CD4-positive, alpha-beta T cell treated with Interleukin-12 subunit alpha and Interleukin-12 subunit beta, for 1 hour (primary cell): ENCODE measurements around the gene IL1RAPL2.
"Not testable (repeated sequence)": the region's sequence is repeated elsewhere in the genome, so short reads cannot be mapped to it uniquely, and the experiment has no call there.

ENCODE experiments used
- DNase-seq: peaks from one replicate; pipeline ENCODE4 v3.0.0-alpha.2; 2020

The IL1RAPL2 gene

DNA sequence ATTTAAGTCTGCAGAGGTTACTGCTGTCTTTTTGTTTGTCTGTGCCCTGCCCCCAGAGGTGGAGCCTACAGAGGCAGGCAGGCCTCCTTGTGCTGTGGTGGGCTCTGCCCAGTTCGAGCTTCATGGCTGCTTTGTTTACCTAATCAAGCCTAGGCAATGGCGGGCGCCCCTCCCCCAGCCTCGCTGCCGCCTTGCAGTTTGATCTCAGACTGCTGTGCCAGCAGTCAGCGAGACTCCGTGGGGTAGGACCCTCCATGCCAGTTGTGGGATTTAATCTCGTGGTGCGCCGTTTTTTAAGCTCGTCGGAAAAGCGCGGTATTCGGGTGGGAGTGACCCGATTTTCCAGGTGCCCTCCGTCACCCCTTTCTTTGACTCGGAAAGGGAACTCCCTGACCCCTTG, 111.5 kb downstream of the IL1RAPL2 start:
- DNase-seq: not testable (repeated sequence)

DNA sequence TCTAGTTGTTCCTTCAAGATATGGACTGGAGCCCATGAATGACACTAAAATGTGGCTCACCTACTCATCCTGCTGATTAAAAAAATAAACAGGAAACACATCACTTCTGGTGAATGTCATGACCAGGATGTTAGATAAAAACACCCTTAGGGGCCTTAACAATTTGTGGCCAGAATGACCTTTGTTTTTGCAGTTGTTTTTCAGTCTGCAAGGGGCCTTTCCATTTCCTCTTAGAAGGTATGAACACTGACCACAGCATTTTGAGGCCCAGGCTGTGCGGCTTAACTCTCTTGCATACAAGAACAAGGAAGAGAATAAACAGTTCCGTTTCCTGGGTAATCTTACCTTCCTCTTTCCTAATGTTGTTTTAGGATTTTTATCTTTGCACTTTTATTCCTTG, 113.2 kb downstream of the IL1RAPL2 start:
- no peak for DNase-seq

DNA sequence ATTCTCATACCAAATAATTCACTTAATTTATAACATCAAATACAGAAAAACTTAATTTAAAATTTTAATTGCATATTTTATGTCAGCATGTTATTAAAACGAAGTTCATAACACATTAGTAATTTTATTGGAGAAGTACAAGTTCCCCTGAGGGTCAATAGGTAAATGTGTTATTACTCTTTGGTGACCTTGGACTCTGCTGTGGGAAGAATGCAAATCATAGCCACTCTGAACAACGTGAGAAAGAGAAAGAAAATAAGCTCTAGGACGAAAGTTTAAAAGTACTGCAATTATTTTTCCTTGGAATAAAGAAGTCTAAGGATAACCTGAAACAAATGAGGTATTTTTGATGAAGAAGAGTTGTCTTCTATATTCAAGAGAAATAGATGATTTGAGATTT, 115.2 kb downstream of the IL1RAPL2 start:
- no peak for DNase-seq

DNA sequence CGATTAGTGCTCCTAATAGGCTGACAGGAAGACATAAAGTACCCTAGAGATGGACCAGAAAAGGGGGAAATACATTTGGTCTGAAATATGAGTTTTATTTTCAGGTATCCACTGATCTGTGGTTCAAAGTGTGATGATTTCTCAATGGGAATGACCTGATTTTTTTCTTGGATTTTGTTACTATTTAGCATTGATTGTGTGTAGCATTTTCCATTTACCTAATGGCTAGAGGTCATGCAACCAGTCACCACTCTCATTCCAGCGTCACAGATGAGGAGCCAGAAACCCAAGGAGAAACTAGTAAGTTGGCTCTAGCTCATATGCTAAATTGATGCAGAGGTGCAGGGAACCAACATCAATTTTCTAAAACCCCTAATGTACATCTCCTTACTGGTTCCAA, 118.1 kb downstream of the IL1RAPL2 start:
- no peak for DNase-seq

DNA sequence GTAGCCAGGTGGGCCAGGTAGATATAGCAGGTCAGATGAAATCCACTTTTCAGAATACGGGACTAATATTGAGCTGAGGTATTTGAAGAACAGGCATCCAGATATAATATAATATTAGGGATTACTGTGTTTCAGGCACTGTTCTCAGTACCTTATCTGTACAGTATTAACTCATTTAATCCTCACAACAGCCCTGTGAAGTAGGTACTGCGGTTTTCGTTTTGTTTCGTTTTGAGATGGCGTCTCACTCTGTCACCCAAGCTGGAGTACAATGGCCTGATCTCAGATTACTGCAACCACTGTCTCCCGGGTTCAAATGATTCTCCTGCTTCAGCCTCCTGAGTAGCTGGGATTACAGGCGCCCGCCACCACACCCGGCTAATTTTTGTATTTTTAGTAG, 129.6 kb downstream of the IL1RAPL2 start:
- DNase-seq: no peak

DNA sequence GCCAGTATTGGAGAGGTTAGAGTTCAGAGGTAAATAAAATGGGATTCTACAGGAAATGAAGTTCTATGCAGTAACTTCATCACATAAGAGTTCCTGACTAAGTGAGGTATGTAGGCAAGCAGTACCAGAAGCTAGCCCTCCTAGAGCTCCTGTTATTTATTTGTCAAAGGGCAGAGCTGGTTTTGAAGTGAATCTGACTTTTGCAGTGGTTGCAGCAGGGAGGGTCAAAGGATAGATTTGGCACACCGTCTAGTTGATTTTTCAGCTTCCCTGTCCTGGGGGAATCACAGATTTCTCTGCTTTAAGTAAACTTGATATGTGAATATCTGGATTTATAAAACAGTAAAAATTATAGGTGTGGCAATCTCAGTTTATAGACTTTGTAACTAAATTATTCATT, 130.7 kb downstream of the IL1RAPL2 start:
- no peak for DNase-seq

DNA sequence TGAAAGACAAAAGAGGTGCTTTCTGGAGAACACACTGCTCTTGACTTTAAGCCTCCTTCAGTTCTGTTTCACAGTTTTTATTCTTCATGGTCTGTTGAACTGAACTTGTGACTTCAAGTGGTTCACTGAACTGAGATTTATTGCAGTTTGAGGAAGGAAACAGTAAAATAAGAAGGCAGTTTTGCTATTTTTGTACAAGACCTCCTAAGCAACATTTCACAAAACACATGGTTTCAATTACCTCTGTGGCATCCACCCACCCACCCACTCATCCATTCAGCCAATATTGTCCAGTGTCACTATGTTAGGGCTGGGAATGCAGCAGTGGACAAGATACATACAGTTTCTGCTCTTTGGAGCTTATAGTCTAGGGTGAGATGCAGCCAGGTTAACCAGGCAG, 131.3 kb downstream of the IL1RAPL2 start:
- no peak for DNase-seq

DNA sequence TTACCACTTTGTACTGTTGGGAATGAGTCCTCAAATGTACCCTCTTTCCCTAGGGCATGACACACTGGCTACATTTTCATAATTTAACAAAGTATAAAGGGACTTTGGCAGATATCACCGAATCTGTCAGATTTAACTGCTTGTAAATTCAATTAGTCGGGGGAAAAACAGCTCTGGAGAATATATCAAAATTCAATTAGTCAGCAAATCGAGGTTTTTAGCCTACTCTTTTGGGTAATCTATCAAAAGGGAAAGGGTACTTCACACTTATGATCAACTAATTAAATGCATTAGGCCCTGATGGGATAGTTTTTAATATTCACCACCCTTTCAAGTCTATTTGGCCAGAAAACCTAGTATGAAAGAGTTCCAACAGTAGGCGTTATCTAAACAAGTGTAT, 141.0 kb downstream of the IL1RAPL2 start:
- DNase-seq: no peak

DNA sequence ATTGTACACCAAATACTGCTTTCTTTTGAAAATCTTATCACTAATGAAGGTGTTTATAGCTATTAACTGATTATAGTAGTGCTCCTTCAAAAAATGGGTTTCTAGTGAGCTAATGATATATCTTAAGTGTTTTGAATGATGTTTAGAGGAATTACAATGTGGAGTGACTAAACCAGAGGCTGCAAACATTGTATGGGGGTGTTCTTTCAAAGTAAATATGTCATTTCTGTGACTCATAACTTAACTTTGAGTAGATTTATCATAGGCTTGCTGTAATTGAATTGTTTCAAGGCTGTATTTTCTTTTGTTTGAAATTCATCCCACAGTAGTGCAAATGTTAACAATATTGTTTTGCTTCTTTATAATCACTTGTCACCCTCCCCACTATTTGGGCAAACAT, 141.6 kb downstream of the IL1RAPL2 start:
- DNase-seq: no peak

DNA sequence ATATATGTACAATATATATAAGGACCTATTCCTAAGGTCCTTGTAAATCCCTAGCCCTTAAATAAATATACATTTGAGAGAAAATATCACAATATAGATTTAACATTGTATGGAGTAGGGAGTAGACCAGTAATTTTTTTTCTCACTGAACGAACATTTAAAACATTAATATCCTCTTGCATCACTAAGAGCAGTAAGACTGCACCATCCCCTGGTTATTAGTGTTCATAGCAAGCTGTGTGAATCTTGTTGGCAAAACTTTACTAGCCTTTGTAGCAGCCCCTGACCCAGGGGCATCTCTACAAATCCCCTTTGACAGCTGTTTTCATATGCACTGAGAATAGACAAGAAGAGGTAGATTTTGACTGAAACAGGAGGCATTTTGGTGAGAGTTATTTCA, 146.5 kb downstream of the IL1RAPL2 start:
- no peak for DNase-seq

DNA sequence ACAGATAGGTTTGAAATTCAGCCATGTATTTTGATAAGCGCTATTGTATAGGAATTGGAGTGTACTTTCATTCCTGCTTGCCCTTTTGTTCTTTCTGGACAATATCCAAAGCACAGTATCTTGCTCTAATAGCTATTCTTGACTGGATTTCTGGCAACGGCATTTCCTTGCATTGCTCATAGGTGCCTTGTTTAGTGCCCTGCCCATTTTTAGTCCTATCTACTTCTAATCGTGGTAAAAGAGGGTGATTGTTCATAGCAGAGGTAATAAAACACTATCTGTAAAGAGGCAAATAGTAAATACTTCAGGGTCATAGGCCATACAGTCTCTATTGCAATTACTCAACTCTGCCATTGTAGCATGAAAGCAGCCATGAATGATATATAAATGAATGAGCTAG, 155.9 kb downstream of the IL1RAPL2 start:
- DNase-seq: no peak

DNA sequence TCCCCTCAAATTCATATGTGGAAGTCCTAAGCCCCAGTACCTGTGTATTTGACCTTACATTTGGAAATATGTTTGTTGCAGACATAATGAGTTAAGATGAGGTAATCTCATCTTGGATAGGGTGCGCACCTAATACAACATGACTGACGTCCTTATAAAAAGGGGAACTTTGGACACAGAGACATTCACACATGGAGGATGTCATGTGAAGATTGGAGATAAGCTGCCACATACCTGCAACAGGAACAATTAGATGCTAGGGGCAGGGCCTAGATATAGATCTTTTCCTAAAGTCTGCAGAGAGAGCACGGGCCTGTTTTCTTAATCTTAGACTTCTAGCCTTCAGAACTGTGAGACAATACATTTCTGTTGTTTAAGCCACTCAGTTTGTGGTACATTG, 162.5 kb downstream of the IL1RAPL2 start:
- DNase-seq: no peak

DNA sequence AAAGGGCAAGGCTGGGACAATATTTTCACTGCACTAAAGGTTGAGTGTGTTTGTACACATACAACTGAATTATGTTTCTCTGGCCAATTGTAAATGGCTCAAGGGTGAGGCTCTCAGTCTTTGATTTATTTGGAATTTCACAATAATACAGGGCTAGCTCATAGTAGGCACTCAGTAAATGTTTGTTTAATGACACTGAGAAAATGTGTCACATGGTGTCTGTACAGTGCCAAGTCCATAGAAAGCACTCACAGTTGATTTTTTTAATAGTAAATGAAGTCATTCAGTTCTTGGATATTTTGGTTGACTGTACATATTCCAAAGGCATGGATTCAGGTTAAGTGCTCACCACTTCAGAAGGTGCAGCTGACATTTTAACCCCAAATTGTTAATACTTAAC, 176.4 kb downstream of the IL1RAPL2 start:
- DNase-seq: no peak

DNA sequence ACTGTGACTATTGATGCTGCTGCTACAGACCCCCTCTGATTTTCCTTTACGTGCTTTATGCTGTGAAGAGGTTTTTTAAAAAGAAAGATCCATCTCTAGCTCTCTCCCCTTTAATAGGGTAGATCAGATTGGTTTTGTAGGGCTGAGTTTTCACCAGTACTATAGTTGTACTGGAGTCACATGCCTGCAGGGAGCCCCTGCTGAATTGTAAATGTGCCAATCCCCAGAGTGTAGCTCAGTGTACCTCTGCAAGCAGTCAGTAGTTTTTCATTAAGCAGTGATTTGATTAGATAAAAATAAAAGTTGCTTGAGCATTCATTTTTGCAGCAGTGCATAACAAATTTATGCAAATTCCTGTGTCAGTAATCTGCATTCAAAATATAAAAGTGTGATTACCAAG, 179.2 kb downstream of the IL1RAPL2 start:
- no peak for DNase-seq

DNA sequence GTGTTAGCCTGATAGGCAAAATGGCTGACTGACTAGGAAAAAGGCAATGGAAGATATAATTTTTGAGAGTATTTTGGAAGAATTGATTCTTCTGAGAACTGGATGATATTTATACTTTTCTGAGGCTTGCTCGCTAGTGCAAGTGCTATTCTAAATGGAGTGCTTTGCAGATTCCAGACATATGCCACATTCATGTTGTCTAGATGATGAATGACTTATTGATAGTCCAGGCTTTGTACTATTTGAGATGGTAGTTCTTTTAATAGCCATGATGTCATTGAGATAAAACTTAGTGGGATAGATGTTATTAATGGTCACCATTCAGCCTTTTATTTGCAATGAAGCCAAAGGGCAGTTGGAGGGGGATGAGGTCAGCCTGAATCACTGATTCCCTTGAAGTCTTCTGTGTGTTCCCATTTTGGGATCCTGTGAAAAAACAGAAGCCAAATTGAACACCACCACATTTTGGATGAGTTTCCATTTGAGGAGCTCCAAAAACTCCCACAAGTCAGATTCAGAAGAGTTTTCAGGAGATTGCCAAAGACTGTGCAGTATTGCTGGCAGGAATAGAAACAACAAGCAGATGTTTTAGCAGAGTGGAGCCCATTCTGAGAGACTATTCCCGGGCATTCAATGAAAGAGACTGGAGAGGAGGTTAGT, 184.1 kb downstream of the IL1RAPL2 start:
- DNase-seq: no peak

DNA sequence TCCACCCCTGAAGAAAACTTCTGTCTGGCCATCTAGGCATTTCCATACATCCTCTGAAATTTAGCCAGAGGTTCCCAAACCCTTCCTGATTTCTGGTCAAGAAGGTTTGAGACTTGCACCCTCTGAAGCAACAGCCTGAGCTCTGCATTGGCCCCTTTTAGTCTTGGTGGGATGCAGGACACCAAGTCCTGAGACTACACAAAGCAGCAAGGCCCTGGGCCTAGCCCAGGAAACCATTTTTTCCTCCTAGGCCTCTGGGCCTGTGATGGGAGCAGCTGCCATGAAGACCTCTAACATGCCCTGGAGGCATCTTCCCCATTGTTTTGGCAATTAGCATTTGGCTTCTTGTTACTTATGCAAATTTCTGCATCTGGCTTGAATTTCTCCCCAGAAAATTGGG, 196.6 kb downstream of the IL1RAPL2 start:
- no peak for DNase-seq

DNA sequence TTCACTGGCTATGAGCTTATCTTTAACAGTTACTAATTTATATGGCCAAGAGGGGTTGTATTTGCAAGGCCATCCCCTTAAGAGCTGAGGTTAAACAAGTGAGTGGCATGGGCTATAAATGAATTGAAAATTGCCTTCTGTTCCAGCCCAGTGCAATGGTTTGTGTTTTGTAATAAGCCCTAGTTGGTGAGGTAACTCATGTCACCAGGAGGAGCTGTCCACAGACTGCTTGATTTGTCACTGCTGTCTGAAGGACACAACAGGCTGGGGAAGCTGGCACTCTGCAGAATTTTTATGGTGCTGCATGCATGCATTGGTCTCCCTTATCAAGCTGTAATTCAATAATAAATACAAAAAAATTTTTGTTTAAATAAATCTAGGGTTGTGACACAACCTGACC, 223.8 kb downstream of the IL1RAPL2 start:
- DNase-seq: no peak

DNA sequence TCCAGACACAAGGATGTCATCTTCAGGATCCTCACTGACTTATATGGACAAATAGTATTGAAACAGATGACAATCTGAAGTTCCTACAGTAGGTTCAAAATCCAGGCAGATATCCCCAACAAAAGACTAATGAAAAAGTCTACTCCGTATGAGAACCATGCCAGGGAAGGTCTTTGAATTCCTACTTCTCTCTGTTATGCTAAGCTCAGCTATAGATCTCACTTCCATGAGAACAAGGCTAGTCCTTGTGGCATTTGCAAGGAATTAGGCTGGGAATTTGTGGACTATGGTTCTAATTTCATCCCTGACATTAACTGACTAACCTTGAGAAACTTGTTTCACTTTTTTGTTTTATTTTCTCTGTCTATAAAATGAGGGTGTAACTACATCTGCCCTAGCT, 229.8 kb downstream of the IL1RAPL2 start:
- no peak for DNase-seq

DNA sequence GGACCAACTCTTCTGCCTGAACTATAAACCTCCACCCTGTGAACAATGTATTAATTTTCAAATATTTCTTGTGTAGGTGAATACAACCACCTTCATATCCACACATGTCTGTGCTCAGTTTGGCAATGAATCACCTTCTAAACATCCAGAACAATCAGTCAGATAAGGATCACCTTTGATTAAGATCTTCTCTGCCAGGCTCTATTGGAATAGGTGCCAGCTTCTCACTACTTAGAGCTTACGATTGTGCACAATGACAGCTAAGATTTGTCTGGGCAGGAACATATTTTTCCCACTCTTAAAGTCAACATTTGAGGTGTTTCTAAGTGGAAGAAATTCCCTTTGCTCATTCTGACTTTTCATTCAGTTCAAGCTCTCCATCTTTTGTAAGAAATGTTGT, 237.2 kb downstream of the IL1RAPL2 start:
- no peak for DNase-seq

DNA sequence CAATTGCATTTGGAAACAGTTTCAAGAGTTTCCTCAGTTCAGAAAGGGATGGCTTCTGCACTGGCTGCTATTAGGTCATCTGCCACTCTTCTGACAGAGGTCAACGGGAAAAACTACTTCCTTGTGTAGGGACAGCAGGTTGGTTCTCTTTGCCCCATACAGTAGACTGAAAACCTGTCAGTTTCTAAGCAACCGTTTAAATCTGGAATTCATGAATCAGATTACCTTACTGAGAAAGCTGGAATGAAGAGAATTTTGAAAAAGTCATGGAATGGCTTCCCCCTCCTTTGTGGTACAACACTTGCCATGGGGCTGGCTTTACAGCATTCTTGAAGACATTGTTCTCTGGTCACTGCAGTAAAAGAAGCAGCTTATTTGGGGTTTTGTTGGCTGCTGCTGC, 240.3 kb downstream of the IL1RAPL2 start:
- no peak for DNase-seq

DNA sequence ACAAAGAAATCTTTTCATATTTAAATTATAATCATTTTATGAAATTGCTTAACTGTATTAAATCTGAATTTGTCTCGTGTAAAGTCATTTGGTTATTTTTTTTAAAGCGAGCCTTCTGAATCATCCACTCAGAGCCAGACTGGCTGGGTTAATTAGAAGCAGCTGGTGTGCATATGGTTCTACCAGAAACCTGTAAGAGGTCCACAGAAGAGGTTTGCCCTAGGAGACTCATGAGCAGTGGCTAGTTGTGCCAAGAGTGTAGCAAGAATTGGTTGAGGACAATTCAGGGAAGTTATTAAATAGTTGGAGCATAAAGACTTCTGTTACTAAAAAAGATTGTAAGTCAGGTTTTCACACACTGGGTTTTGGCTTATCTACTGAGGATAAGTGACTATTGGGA, 267.4 kb downstream of the IL1RAPL2 start:
- DNase-seq: no peak

DNA sequence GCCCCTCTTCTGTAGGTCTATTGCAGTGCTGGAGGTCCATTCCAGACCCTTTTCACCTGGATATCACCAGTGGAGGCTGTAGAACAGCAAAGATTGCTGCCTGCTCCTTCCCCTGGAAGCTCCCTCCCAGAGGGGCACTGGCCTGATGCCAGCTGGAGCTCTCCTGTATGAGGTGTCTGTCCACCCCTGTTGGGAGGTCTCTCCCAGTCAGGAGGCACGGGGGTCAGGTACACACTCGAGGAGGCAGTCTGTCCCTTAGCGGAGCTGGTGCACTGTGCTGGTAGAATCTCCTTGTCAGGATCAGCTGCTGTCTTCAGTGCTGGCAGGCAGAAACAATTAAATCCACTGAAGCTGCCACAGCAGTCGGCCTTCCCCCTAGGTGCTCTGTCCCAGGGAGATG, 276.6 kb downstream of the IL1RAPL2 start:
- DNase-seq: no peak

DNA sequence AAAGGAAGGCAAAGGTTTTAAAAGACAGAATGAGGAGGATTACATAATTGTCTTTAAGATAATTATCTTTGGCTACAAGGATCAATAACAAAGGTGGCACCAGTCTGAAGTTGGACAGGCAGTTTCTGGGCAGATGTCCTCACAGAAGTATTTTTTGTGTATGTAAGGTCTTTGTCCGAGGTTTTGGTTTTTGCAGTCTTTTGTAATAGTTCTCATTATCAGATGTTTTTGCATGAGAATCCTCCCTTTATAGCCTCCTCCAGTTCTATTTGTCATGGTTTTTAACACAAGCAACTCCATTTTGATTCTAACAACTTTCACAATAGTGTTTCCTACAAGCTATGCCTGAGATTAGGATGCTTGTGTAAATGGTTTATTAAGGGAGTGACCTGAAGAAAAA, 286.2 kb downstream of the IL1RAPL2 start:
- no peak for DNase-seq

DNA sequence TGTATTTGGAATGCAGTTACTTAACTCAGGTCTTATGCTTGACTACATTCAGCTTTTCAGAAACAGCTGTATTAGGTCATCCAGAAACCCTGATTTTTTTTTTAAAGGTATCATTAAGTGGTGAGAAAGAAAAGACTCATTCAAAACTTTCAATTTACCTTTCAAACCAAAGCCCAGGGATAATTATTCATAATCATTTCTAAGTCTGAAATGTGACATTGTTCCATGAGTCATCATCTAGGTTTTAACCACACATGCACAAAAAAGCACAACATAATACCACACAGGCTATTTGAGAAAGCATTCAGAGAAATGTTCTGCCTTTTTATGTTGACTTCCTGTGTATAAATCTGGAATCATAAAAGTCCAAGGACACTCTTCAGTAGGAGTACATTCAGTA, 288.2 kb downstream of the IL1RAPL2 start:
- DNase-seq: no peak

DNA sequence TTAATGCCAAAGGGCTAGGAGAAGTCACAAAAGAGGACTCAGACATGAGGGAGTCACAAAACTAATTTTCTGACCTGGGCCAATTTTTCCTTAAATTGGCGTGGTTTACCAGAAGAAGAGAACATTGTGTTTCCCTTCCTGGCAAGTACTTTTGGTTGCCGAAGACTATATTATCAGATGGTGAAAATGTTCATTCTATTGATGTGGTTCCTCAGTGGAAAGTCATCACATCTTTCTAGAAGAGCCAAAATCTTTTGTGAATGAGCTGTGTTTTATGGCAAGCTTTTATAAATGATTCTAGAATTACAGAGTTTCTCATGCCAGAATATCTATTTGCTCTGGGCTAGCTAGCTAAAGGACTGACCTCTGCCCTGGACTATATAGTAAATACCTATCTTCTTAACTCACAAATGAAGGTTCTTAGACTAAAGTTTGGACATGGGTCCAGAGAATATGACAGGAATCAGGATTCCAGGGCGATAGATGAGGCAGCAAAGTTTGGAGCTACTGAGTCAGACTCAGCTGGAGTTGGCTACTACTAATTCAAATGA, 288.9 kb downstream of the IL1RAPL2 start:
- DNase-seq: no peak

DNA sequence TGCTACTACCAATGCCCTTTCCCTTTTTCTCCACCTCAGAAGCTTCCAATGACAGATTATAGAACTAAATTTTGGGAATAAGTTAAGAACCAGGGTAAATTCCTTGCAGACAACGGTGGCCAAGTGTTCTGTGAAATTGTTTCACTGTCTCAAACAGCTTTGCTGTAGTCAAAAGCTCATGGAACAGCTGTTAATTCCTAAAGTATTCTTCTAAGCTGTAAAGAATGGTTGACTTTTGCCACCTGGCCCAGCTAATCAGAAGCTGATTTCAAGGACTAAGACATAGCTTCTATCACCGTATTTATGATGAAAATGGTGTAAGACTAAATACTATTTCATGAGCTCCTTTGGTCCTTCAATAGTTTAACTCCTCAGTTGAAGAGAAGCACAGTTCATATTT, 297.5 kb downstream of the IL1RAPL2 start:
- DNase-seq: no peak
